GM23338 (cell line): ENCODE measurements around the gene NXPH2. TPM values are rescaled to one million over a fixed set of nuclear protein-coding genes. Genes with fewer than 3 reads are reported as not detected.

Experiments used
- ATAC-seq: fragments of 200-7000 bp; cut with Tn5 transposase; 3 replicates; pipeline ENCODE4 v1.9.1; 2020
- DNase-seq: peaks from one replicate; pipeline ENCODE4 v3.0.0-alpha.2; 2015; ENCODE audit warnings: low spot score
- H2AFZ ChIP-seq: fragments of 200-600 bp; sonication (generic); 2 replicates; pipeline ENCODE4 v1.8.0; 2016; ENCODE audit warnings: antibody characterized with exemption, mild to moderate bottlenecking, moderate library complexity
- H3F3A ChIP-seq: fragments of 200-600 bp; sonication (generic); replicated peaks from 2 replicates; pipeline ENCODE4 v1.8.0; 2017; ENCODE audit warnings: antibody characterized with exemption, mixed run types, low read depth
- H3K27ac ChIP-seq: fragments of 200-600 bp; sonication (generic); 2 replicates; pipeline ENCODE4 v1.6.1; 2016; ENCODE audit warnings: low read depth
- H3K27me3 ChIP-seq: fragments of 200-600 bp; sonication (generic); 2 replicates; pipeline ENCODE4 v1.8.0; 2016; ENCODE audit warnings: mild to moderate bottlenecking, mixed run types, moderate library complexity; ENCODE audit not compliant: insufficient read depth
- H3K36me3 ChIP-seq: fragments of 200-600 bp; sonication (generic); 2 replicates; pipeline ENCODE4 v1.8.0; 2016; ENCODE audit warnings: mild to moderate bottlenecking; ENCODE audit not compliant: insufficient read depth
- H3K4me1 ChIP-seq: fragments of 200-600 bp; sonication (generic); 2 replicates; pipeline ENCODE4 v1.8.0; 2016; ENCODE audit warnings: mild to moderate bottlenecking, moderate library complexity; ENCODE audit not compliant: insufficient read depth
- H3K4me2 ChIP-seq: fragments of 200-600 bp; sonication (generic); 2 replicates; pipeline ENCODE4 v1.7.1; 2017; ENCODE audit warnings: mixed run types
- H3K4me3 ChIP-seq: fragments of 200-600 bp; sonication (generic); 2 replicates; pipeline ENCODE4 v1.6.1; 2016; ENCODE audit warnings: mixed run types
- H3K79me2 ChIP-seq: fragments of 200-600 bp; sonication (generic); replicated peaks from 2 replicates; pipeline ENCODE4 v1.8.0; 2017; ENCODE audit warnings: mild to moderate bottlenecking; ENCODE audit not compliant: insufficient read depth
- H3K9me2 ChIP-seq: fragments of 200-600 bp; sonication (generic); 2 replicates; pipeline ENCODE4 v1.8.0; 2017; ENCODE audit not compliant: insufficient read depth
- H4K20me1 ChIP-seq: fragments of 200-600 bp; sonication (generic); replicated peaks from 2 replicates; pipeline ENCODE4 v1.8.0; 2017; ENCODE audit warnings: mild to moderate bottlenecking; ENCODE audit not compliant: insufficient read depth
- H3K27ac Mint-ChIP-seq: 2 replicates; pipeline ENCODE4 v1.8.0; 2020; ENCODE audit warnings: inconsistent platforms, mild to moderate bottlenecking, moderate library complexity, mixed read lengths
- H3K27me3 Mint-ChIP-seq: 3 replicates; pipeline ENCODE4 v1.8.0; 2022; ENCODE audit warnings: low read depth, mild to moderate bottlenecking, moderate library complexity, mixed read lengths, inconsistent platforms; ENCODE audit not compliant: insufficient read depth, poor library complexity
- H3K36me3 Mint-ChIP-seq: 3 replicates; pipeline ENCODE4 v1.8.0; 2021; ENCODE audit warnings: low read depth, mild to moderate bottlenecking, inconsistent platforms, moderate library complexity, mixed read lengths
- H3K4me1 Mint-ChIP-seq: 3 replicates; pipeline ENCODE4 v1.8.0; 2020; ENCODE audit warnings: mild to moderate bottlenecking, inconsistent platforms, mixed read lengths
- H3K4me3 Mint-ChIP-seq: 3 replicates; pipeline ENCODE4 v1.8.0; 2021; ENCODE audit warnings: moderate library complexity, mild to moderate bottlenecking, inconsistent platforms, mixed read lengths
- H3K9me3 Mint-ChIP-seq: 3 replicates; pipeline ENCODE4 v1.8.0; 2020; ENCODE audit warnings: moderate library complexity, mild to moderate bottlenecking, inconsistent platforms, mixed read lengths
- CREB1 ChIP-seq: fragments of 250-450 bp; sonication (Bioruptor Pico); IDR thresholded peaks from 2 replicates; pipeline ENCODE4 v1.5.0; 2020; ENCODE audit warnings: low read depth, mild to moderate bottlenecking, moderate library complexity
- CTCF ChIP-seq, 2 experiments: fragments of 200-600 bp in 1 of 2; sonication (generic) in 1 of 2; conservative IDR thresholded peaks; 2 replicates each; pipeline versions ENCODE4 v1.5.1 to v1.6.1; 2016 to 2017; ENCODE audit warnings: antibody characterized with exemption in 2 of 2, low read depth in 2 of 2, mild to moderate bottlenecking in 2 of 2, moderate library complexity in 1 of 2
- ETS1 ChIP-seq: IDR thresholded peaks from 2 replicates; pipeline ENCODE4 v1.6.1; 2016; ENCODE audit warnings: antibody characterized with exemption
- EZH2 ChIP-seq: fragments of 200-600 bp; sonication (generic); IDR thresholded peaks from one replicate; pipeline ENCODE4 v1.8.0; 2017; ENCODE audit warnings: antibody characterized with exemption, mild to moderate bottlenecking, low read depth; ENCODE audit not compliant: unreplicated experiment
- EZH2phosphoT487 ChIP-seq: fragments of 200-600 bp; sonication (generic); IDR thresholded peaks from one replicate; pipeline ENCODE4 v1.8.1; 2018; ENCODE audit warnings: antibody characterized with exemption; ENCODE audit not compliant: unreplicated experiment
- JUNB ChIP-seq: IDR thresholded peaks from one replicate; pipeline ENCODE4 v1.6.1; 2016; ENCODE audit warnings: antibody characterized with exemption; ENCODE audit not compliant: unreplicated experiment
- NANOG ChIP-seq: IDR thresholded peaks from 2 replicates; pipeline ENCODE4 v1.6.1; 2016; ENCODE audit warnings: antibody characterized with exemption, borderline replicate concordance
- POLR2AphosphoS5 ChIP-seq: IDR thresholded peaks from 2 replicates; pipeline ENCODE4 v1.6.1; 2016; ENCODE audit warnings: antibody characterized with exemption, low read depth
- REST ChIP-seq: IDR thresholded peaks from one replicate; pipeline ENCODE4 v1.6.1; 2018; ENCODE audit warnings: antibody characterized with exemption; ENCODE audit not compliant: unreplicated experiment
- STAT1 ChIP-seq: IDR thresholded peaks from one replicate; pipeline ENCODE4 v1.6.1; 2016; ENCODE audit warnings: antibody characterized with exemption; ENCODE audit not compliant: unreplicated experiment
- ZNF114 ChIP-seq: fragments of 250-450 bp; sonication (Bioruptor Pico); IDR thresholded peaks from 2 replicates; pipeline ENCODE4 v1.5.0; 2020; ENCODE audit warnings: mild to moderate bottlenecking, moderate library complexity
- ZNF331 ChIP-seq: fragments of 250-450 bp; sonication (Bioruptor Pico); IDR thresholded peaks from 2 replicates; pipeline ENCODE4 v1.5.0; 2020; ENCODE audit warnings: low read depth, mild to moderate bottlenecking, moderate library complexity
- polyA plus RNA-seq: library from polyadenylated mRNA; unstranded; fragments of >200 nt; fragmentation: Nextera tagmentation; extraction: Ambion mirVana; gene quantifications from 2 replicates; pipeline ENCODE4 v1.2.1, GENCODE V29; 2016
- total RNA-seq: library from RNA; depleted of rRNA; stranded (reverse); fragments of >200 nt; shearing (Covaris generic); gene quantifications from 2 replicates; pipeline ENCODE4 v1.2.3, GENCODE V29; 2014
- TF ChIP-seq, protein P1 (sequence below): fragments of 250-450 bp; sonication (Bioruptor Pico); IDR thresholded peaks from 2 replicates; pipeline ENCODE4 v1.5.0; 2020; ENCODE audit warnings: mild to moderate bottlenecking, moderate library complexity

The NXPH2 gene
- total and polyA plus RNA-seq, 2 experiments from 2014 or later = 2.7 to 8.3 TPM

GRCh38 chr2:138780446-138780880 lies 273 bp upstream of the NXPH2 start:
- Histone ChIP-seq H3K4me1 (peaks cover 41% of the 10 kb centered on the region), H3K4me2 (peak overlapping the region; percentile 86), H2AFZ (0 out of 2 replicates have a peak overlapping the region, but pooled peaks have one; percentile 48), H3F3A (no peaks in the 10 kb centered on the region), H3K36me3 (no peaks in the 10 kb centered on the region), H3K4me3 (peak overlapping the region; percentile 66), H3K27ac (no peak overlapping the region), H3K27me3 (peaks cover 55% of the 10 kb centered on the region), H3K79me2 (peaks cover 26% of the 10 kb centered on the region), H4K20me1 (no peaks in the 10 kb centered on the region), H3K9me2 (no peaks in the 10 kb centered on the region)
- TF ChIP-seq EZH2phosphoT487 = no peak
- TF ChIP-seq POLR2AphosphoS5 = no peak
- TF ChIP-seq STAT1 = no peak
- no peak for TF ChIP-seq NANOG
- TF ChIP-seq ETS1 = no peak
- TF ChIP-seq REST = no peak
- TF ChIP-seq EZH2 = no peak
- no peak for TF ChIP-seq CTCF (conservative IDR thresholded peaks at IDR 0.05; ENCODE audit: low read depth in 2 of 2)
- TF ChIP-seq JUNB = no peak
- TF ChIP-seq ZNF114 (CRISPR knock-in tag) = no peak
- TF ChIP-seq CREB1 (CRISPR knock-in tag) = no peak
- TF ChIP-seq, protein P1, sequence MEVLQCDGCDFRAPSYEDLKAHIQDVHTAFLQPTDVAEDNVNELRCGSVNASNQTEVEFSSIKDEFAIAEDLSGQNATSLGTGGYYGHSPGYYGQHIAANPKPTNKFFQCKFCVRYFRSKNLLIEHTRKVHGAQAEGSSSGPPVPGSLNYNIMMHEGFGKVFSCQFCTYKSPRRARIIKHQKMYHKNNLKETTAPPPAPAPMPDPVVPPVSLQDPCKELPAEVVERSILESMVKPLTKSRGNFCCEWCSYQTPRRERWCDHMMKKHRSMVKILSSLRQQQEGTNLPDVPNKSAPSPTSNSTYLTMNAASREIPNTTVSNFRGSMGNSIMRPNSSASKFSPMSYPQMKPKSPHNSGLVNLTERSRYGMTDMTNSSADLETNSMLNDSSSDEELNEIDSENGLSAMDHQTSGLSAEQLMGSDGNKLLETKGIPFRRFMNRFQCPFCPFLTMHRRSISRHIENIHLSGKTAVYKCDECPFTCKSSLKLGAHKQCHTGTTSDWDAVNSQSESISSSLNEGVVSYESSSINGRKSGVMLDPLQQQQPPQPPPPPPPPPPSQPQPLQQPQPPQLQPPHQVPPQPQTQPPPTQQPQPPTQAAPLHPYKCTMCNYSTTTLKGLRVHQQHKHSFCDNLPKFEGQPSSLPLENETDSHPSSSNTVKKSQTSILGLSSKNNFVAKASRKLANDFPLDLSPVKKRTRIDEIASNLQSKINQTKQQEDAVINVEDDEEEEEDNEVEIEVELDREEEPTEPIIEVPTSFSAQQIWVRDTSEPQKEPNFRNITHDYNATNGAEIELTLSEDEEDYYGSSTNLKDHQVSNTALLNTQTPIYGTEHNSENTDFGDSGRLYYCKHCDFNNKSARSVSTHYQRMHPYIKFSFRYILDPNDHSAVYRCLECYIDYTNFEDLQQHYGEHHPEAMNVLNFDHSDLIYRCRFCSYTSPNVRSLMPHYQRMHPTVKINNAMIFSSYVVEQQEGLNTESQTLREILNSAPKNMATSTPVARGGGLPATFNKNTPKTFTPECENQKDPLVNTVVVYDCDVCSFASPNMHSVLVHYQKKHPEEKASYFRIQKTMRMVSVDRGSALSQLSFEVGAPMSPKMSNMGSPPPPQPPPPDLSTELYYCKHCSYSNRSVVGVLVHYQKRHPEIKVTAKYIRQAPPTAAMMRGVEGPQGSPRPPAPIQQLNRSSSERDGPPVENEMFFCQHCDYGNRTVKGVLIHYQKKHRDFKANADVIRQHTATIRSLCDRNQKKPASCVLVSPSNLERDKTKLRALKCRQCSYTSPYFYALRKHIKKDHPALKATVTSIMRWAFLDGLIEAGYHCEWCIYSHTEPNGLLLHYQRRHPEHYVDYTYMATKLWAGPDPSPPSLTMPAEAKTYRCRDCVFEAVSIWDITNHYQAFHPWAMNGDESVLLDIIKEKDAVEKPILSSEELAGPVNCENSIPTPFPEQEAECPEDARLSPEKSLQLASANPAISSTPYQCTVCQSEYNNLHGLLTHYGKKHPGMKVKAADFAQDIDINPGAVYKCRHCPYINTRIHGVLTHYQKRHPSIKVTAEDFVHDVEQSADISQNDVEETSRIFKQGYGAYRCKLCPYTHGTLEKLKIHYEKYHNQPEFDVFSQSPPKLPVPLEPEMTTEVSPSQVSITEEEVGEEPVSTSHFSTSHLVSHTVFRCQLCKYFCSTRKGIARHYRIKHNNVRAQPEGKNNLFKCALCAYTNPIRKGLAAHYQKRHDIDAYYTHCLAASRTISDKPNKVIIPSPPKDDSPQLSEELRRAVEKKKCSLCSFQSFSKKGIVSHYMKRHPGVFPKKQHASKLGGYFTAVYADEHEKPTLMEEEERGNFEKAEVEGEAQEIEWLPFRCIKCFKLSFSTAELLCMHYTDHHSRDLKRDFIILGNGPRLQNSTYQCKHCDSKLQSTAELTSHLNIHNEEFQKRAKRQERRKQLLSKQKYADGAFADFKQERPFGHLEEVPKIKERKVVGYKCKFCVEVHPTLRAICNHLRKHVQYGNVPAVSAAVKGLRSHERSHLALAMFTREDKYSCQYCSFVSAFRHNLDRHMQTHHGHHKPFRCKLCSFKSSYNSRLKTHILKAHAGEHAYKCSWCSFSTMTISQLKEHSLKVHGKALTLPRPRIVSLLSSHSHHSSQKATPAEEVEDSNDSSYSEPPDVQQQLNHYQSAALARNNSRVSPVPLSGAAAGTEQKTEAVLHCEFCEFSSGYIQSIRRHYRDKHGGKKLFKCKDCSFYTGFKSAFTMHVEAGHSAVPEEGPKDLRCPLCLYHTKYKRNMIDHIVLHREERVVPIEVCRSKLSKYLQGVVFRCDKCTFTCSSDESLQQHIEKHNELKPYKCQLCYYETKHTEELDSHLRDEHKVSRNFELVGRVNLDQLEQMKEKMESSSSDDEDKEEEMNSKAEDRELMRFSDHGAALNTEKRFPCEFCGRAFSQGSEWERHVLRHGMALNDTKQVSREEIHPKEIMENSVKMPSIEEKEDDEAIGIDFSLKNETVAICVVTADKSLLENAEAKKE (CRISPR knock-in tag) = no peak
- TF ChIP-seq ZNF331 (CRISPR knock-in tag) = no peak
- ATAC-seq = peak; percentile 53
- H3K9me3 Mint-ChIP-seq = no peaks in the 10 kb centered on the region
- H3K4me1 Mint-ChIP-seq = peaks cover 37% of the 10 kb centered on the region
- peak; percentile 58 for DNase-seq
- no peaks in the 10 kb centered on the region for H3K36me3 Mint-ChIP-seq
- H3K27ac Mint-ChIP-seq = no peak overlapping the region
- H3K27me3 Mint-ChIP-seq = peaks cover 47% of the 10 kb centered on the region
- H3K4me3 Mint-ChIP-seq = peak overlapping the region; percentile 77
